GM20000 (cell line): ENCODE measurements around the gene PLP1.

Source experiments
- DNase-seq: peaks from one replicate; pipeline ENCODE4 v3.0.0; 2012; ENCODE audit warnings: low spot score
- TF ChIP-seq, protein P1 (sequence below): IDR thresholded peaks from 2 replicates; pipeline ENCODE4 v1.5.1; 2012; ENCODE audit warnings: mild to moderate bottlenecking, control low read depth; ENCODE audit errors: extremely low read depth, missing control alignments

The PLP1 gene

GRCh38 chrX:103781062-103781402, 4.4 kb downstream of the PLP1 start:
- TF ChIP-seq, protein P1, sequence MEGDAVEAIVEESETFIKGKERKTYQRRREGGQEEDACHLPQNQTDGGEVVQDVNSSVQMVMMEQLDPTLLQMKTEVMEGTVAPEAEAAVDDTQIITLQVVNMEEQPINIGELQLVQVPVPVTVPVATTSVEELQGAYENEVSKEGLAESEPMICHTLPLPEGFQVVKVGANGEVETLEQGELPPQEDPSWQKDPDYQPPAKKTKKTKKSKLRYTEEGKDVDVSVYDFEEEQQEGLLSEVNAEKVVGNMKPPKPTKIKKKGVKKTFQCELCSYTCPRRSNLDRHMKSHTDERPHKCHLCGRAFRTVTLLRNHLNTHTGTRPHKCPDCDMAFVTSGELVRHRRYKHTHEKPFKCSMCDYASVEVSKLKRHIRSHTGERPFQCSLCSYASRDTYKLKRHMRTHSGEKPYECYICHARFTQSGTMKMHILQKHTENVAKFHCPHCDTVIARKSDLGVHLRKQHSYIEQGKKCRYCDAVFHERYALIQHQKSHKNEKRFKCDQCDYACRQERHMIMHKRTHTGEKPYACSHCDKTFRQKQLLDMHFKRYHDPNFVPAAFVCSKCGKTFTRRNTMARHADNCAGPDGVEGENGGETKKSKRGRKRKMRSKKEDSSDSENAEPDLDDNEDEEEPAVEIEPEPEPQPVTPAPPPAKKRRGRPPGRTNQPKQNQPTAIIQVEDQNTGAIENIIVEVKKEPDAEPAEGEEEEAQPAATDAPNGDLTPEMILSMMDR, result no peak
- no peak for DNase-seq

DNA sequence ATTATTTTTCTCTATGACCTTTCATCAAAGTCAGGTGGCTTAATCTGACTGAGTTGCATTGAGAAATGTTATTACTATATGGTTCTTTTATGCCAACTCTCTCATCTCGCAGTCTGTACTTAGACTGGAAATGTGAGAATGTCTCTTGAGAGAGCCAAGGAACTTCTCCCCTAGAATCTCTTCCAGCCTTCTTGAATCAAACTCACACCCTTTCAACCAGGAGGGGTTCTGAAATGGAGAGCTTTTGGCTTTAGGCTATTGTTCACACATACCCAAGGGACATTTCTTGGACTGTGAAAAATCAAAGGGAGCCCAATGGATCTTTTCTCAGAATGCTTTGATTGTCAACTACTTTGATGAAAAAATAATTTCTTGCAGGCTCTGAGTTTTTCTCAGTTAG, 5.1 kb downstream of the PLP1 start:
- no peak for DNase-seq
- TF ChIP-seq, protein P1, result no peak

DNA sequence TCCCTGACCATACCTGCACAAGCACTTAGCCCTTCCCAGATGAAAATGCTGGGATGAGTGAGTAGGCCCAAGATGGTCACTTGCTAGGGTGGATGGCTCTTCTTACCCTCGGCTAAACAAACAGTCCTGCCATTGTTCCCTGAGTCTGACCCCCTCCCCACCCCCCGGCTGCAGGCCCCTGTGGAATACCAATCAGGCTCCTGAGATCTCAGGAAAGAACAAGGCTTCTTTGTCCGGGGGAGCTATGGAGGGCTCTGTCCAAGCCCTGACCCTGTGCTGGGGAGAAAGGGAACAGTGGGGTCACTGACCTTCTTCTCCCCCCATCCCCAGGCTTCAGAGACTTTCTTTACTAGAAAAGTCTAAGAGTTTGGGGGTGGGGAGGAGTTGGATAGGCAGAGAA, 6.0 kb downstream of the PLP1 start:
- TF ChIP-seq, protein P1, result no peak
- no peak for DNase-seq

GRCh38 chrX:103783196-103783595, 6.6 kb downstream of the PLP1 start:
- TF ChIP-seq, protein P1, result no peak
- no peak for DNase-seq

GRCh38 chrX:103783971-103784370, 7.3 kb downstream of the PLP1 start:
- DNase-seq, result no peak
- TF ChIP-seq, protein P1, result no peak

GRCh38 chrX:103789004-103789403, 12.4 kb downstream of the PLP1 start:
- no peak for DNase-seq

DNA sequence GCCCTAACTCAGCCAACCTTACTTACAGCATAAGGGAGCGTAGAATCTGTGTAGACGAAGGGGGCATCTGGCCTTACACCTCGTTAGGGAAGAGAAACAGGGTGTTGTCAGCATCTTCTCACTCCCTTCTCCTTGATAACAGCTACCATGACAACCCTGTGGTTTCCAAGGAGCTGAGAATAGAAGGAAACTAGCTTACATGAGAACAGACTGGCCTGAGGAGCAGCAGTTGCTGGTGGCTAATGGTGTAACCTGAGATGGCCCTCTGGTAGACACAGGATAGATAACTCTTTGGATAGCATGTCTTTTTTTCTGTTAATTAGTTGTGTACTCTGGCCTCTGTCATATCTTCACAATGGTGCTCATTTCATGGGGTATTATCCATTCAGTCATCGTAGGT, 14.6 kb downstream of the PLP1 start:
- TF ChIP-seq, protein P1, result no peak
- no peak for DNase-seq

More at GRCh38 chrX:103789004-103789403, 12.4 kb downstream of the PLP1 start:
- TF ChIP-seq, protein P1, result no peak
